ENCODE data around the gene DISC1.
"Not testable (repeated sequence)": the region's sequence is repeated elsewhere in the genome, so short reads cannot be mapped to it uniquely, and the experiment has no call there.

DISC1 gene

GRCh38 chr1:231728987-231729386 is 102.4 kb downstream of the DISC1 start:
- not testable (repeated sequence) for DNase-seq (ENCODE audit: low read depth, low spot score)

DNA sequence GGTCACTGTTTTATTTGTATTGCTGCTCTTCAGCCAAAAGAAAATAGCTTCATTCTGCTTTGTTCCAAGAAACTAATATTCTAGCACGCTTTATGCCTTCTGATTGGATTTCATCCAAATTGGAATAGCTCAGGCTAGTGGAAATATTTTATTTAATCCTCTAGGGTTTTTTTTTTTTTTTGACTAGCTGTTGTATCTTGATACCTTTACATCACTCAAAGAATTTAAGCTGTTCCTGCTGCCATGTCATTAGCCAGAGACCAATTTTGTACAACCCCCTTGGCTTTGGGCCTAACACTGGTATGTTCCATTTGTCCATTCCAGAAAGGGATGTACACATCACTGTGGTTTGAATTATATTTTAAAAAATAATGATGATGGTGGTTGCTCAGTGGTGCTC is 103.0 kb downstream of the DISC1 start:
- DNase-seq (ENCODE audit: low read depth, low spot score): no peak

DNA sequence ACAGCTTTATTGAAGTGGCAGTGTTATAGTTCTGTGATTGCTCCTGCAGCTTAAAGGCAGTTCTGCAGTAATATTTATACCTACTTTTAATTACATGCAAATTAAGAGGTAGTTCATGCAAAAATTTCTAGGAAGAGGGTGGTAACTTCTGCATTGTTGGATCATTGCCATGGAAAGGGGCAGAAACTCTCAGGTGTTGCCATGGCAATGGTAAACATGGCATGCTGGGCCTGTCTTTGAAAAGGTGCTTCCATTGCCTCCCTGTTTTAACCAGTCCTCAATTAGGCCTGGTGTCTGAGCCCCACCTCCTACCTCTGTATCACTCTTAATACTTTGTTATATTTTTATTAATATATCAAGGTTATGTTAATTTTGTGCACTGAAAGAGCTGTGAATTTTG is 104.7 kb downstream of the DISC1 start:
- no peak for DNase-seq (ENCODE audit: low read depth, low spot score)

DNA sequence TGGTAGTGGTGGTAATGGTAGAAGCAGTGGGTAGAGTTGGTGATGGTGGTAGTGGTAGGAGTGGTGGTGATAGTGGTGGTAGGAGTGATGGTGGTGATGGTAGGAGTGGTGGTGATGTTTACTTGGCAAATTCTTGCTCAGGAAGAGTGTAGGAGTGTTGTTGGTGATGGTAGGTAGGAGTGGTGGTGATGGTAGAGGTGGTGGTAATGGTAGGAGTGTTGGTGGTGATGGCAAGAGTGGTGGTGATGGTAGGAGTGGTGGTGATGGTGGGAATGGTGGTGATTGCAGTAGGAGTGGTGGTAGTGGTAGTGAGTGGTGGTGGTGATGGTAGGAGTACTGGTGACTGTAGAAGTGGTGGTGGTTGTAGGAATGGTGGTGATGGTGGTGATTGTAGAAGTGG is 106.5 kb downstream of the DISC1 start:
- no peak for DNase-seq (ENCODE audit: low read depth, low spot score)

GRCh38 chr1:231733672-231734071 is 107.1 kb downstream of the DISC1 start:
- DNase-seq (ENCODE audit: low read depth, low spot score): no peak

DNA sequence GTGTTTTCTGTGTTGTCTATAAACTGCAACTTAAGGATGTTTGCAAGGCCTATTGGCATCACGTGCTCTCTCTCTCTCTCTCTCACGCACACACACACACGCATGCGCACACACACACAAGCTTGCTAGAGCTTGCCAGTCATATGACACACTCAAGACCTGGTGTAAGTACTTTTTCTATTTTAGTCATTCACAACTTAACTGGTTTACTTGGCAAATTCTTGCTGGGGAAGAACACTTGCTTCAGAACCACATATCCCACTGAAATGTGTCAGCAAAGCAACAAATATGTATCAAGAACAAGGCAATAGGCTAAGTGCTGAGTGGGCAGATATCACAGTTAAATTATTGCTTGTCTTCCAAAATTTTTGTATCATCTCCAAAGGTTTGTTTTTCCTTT is 107.8 kb downstream of the DISC1 start:
- DNase-seq (ENCODE audit: low read depth, low spot score): no peak

- DNase-seq (ENCODE audit: low read depth, low spot score): no peak
These were observed 108.8 kb downstream of the DISC1 start for GRCh38 chr1:231735411-231735810.

- DNase-seq (ENCODE audit: low read depth, low spot score): no peak
These were observed 109.4 kb downstream of the DISC1 start for GRCh38 chr1:231735941-231736340.

DNA sequence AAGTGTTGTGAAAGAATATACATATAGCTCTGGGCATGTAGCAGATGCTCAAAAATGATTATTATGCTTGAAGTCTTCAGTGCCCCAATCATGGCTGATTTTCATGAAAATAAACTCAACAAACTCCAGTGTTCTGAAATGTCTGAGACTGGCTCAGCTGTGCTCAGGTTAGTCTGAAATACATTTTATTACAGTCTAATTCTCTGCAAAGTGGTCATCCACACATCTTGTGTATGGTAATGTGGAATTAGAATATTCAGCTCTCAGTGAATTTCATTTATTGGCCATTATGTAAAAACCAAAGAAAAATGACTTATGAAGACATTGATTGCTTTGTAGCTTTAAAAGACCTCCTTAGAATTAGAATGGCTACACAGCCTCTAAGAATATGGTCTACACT is 109.9 kb downstream of the DISC1 start:
- no peak for DNase-seq (ENCODE audit: low read depth, low spot score)

GRCh38 chr1:231738554-231738953 is 112.0 kb downstream of the DISC1 start:
- no peak for DNase-seq (ENCODE audit: low read depth, low spot score)

GRCh38 chr1:231743966-231744365 is 117.4 kb downstream of the DISC1 start:
- DNase-seq (ENCODE audit: low read depth, low spot score): no peak

DNA sequence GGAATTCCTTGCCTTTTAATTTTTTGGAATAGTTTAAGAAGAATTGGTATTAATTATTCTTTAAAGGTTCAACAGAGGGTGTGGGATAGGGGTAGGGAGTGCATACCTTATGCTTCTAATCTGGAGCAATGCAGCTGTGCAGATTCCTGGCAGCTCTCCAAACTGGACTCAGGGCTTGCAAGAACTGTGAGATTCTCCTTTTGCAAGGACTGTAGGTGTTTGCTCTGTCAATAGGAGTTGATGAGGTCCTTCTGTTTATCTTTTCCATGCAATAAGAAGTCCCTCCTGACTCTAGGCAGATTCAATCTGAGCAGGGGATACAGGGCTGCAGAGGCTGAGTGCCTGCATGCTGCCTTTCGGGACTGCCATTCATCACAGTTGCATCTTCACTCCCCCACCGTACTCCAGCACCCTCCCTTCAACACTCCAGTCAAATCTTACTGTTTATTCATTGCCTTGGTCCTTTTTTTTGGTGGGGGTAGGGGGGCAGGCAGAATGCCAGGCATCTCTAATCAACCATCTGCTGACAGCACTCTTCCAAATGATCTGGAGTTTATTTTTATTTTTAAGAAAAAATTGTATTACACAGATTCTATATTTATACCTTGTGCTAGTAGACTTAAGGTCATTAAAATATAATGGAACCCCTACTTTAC is 122.3 kb downstream of the DISC1 start:
- no peak for DNase-seq (ENCODE audit: low read depth, low spot score)

DNA sequence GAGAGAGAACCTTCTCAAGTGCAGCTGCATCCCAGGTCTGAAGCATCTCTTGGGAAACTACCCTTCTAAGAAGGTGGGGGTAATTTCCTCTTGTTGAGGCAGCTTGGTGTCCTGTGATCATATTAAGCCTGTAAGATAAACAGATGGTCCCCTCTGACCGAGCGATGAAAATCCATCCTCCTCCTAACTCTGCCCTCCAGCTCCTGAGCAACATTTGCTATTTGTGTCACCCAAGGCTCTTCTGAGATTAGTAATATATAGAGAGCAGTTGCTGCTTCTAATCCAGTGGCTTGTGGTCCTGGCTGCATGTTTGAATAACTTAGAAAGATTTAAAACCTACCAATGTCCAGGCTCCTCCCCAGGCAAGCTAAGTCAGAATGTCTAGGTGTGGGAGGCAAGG is 123.7 kb downstream of the DISC1 start:
- no peak for DNase-seq (ENCODE audit: low read depth, low spot score)

DNA sequence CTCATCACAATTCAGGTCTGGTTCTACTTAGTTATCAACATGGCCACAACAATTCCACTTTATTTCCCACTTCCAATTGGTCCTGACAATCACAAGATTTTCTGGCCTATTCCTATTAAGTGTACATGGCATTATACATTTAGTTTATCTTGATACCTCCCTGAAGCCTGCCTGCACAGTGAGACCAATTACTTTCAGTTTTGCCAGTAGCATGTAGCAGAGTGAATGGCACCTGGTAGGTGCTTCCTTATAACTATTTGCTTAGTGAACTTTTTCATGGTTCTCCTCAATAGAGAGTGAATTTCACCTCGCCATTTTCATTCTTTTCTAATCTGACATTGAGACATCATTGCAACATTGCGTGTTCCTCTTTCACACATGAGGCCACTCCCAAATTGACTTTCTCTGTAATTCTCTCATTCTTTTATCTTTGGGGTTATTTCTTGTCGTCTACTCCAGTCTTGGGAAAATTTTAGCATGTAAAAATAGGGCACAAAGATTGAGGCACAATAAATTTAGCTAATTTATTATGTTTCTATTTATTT is 124.3 kb downstream of the DISC1 start:
- DNase-seq (ENCODE audit: low read depth, low spot score): no peak

DNA sequence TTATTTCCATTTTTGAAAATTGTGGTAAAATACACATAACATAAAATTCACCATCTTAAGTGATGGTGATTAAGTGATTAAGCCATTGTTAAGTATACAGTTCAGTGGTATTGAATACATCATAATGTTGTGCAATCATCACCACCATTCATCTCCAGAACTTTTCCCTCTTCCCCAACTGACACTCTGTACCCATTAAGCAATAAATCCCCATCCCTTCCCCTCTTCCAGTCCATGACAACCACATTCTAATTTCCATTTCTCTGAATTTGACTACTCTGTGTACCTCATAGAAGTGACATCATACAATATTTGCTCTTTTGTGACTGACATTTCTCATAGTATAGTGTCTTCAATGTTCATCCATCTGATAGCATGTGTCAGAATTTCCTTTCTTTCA is 124.8 kb downstream of the DISC1 start:
- no peak for DNase-seq (ENCODE audit: low read depth, low spot score)

DNA sequence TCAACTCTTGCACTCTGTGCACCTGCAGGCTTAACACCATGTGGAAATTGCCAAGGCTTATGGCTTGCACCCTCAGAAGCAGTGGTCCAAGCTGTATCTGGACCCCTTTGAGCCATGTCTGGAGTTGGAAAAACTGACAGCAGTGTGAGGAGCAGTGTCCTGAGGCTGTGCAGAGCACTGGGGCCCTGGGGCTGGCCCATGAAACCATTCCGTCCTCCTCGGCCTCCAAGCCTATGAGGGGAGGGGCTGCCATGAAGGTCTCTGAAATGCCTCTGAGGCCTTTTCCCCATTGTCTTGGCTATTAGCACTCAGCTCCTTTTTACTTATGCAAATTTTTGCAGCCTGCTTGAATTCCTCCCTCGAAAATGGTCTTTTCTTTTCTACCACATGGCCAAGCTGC is 126.7 kb downstream of the DISC1 start:
- no peak for DNase-seq (ENCODE audit: low read depth, low spot score)

- no peak for DNase-seq (ENCODE audit: low read depth, low spot score)
These were observed 130.5 kb downstream of the DISC1 start for GRCh38 chr1:231757101-231757404.

DNA sequence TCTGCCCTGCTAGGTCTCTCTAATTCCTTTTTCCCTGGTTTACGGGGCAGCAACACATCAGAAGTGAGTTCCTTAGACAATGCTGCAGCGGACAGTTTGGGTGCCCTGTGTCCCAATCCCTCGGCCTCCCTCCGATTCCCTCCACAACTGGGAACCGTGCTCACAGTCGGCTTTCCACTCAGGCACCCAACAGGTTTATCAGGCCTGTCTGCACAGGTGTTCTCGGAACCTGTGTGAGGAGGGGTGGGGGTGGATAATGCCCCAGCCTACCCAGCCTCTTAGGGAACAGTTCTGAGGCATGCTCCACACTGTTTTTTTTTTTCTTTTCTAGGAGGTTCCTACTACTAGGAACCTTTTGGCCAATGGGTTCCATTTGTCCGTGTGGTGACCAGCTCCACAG is 131.2 kb downstream of the DISC1 start:
- DNase-seq (ENCODE audit: low read depth, low spot score): no peak

- DNase-seq (ENCODE audit: low read depth, low spot score): no peak
These were observed 134.7 kb downstream of the DISC1 start for GRCh38 chr1:231761252-231761651.

DNA sequence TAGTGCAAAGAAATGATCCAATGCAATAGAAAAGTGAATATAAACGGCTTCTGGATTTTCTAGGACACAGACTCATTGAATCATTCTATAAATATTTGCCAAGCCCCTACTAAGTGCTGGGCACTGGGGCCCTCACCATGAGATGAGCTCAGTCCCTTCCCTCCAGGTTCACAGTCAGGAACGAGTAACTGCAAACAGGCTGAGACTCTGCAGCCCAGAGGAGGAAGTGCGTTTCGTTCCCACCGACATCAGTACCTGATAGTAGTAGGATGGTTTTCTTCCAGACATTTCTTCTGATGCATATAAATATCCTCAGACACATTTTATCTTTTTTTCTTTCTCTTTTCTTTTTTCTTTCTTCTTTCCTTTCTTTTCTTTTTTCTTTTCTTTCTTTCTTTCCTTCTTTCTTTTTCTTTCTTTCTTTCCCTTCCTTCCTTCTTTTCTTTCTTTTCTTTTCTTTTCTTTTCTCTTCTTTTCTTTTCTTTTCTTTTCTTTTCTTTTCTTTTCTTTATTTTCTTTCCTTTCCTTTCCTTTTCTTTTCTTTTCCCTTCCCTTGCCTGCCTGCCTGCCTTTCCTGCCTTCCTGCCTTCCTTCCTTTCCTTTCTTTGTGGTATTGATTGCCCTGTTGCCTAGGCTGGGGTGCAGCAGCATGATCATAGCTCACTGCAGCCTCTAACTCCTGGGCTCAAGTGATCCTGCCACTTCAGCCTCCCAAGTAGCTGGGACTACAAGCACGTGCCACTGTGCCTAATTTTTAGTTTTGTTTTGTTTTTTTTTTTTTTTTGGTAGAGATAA is 135.4 kb downstream of the DISC1 start:
- DNase-seq (ENCODE audit: low read depth, low spot score): no peak

DNA sequence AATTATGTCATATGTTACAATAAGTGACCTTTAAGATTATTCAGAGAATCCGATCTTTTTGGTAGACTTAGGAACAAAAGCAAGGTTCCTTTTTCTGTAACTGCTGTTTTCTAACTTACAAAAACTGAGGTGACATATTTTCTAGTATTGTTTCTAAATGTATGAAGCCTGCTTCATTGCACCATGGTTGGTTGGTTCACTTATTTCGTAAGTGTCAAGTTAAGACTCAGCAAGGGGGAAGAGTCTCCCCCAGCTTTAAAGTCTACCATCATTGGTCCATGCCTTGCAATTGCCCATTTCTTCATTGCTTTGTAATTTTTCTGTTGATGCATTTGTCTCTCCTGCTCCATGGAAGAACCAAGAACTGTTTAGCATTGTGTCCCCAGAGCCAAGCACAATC is 136.9 kb downstream of the DISC1 start:
- DNase-seq (ENCODE audit: low read depth, low spot score): no peak

GRCh38 chr1:231765825-231766224 is 139.2 kb downstream of the DISC1 start:
- DNase-seq (ENCODE audit: low read depth, low spot score): not testable (repeated sequence)

- no peak for DNase-seq (ENCODE audit: low read depth, low spot score)
These were observed 140.9 kb downstream of the DISC1 start for GRCh38 chr1:231767471-231767870.

Data from ELF-1 (cell line).